GM23338 (cell line): ENCODE data around the gene ASB3. TPM values are rescaled to one million over a fixed set of nuclear protein-coding genes. Genes with fewer than 3 reads are reported as not detected.

Source experiments
- ATAC-seq: fragments of 200-7000 bp; cut with Tn5 transposase; 3 replicates; pipeline ENCODE4 v1.9.1; 2020
- DNase-seq: peaks from one replicate; pipeline ENCODE4 v3.0.0-alpha.2; 2015; ENCODE audit warnings: low spot score
- H2AFZ ChIP-seq: fragments of 200-600 bp; sonication (generic); 2 replicates; pipeline ENCODE4 v1.8.0; 2016; ENCODE audit warnings: antibody characterized with exemption, mild to moderate bottlenecking, moderate library complexity
- H3F3A ChIP-seq: fragments of 200-600 bp; sonication (generic); replicated peaks from 2 replicates; pipeline ENCODE4 v1.8.0; 2017; ENCODE audit warnings: antibody characterized with exemption, mixed run types, low read depth
- H3K27ac ChIP-seq: fragments of 200-600 bp; sonication (generic); 2 replicates; pipeline ENCODE4 v1.6.1; 2016; ENCODE audit warnings: low read depth
- H3K27me3 ChIP-seq: fragments of 200-600 bp; sonication (generic); 2 replicates; pipeline ENCODE4 v1.8.0; 2016; ENCODE audit warnings: mild to moderate bottlenecking, mixed run types, moderate library complexity; ENCODE audit not compliant: insufficient read depth
- H3K36me3 ChIP-seq: fragments of 200-600 bp; sonication (generic); 2 replicates; pipeline ENCODE4 v1.8.0; 2016; ENCODE audit warnings: mild to moderate bottlenecking; ENCODE audit not compliant: insufficient read depth
- H3K4me1 ChIP-seq: fragments of 200-600 bp; sonication (generic); 2 replicates; pipeline ENCODE4 v1.8.0; 2016; ENCODE audit warnings: mild to moderate bottlenecking, moderate library complexity; ENCODE audit not compliant: insufficient read depth
- H3K4me2 ChIP-seq: fragments of 200-600 bp; sonication (generic); 2 replicates; pipeline ENCODE4 v1.7.1; 2017; ENCODE audit warnings: mixed run types
- H3K4me3 ChIP-seq: fragments of 200-600 bp; sonication (generic); 2 replicates; pipeline ENCODE4 v1.6.1; 2016; ENCODE audit warnings: mixed run types
- H3K79me2 ChIP-seq: fragments of 200-600 bp; sonication (generic); replicated peaks from 2 replicates; pipeline ENCODE4 v1.8.0; 2017; ENCODE audit warnings: mild to moderate bottlenecking; ENCODE audit not compliant: insufficient read depth
- H3K9me2 ChIP-seq: fragments of 200-600 bp; sonication (generic); 2 replicates; pipeline ENCODE4 v1.8.0; 2017; ENCODE audit not compliant: insufficient read depth
- H4K20me1 ChIP-seq: fragments of 200-600 bp; sonication (generic); replicated peaks from 2 replicates; pipeline ENCODE4 v1.8.0; 2017; ENCODE audit warnings: mild to moderate bottlenecking; ENCODE audit not compliant: insufficient read depth
- H3K27ac Mint-ChIP-seq: 2 replicates; pipeline ENCODE4 v1.8.0; 2020; ENCODE audit warnings: inconsistent platforms, mild to moderate bottlenecking, moderate library complexity, mixed read lengths
- H3K27me3 Mint-ChIP-seq: 3 replicates; pipeline ENCODE4 v1.8.0; 2022; ENCODE audit warnings: low read depth, mild to moderate bottlenecking, moderate library complexity, mixed read lengths, inconsistent platforms; ENCODE audit not compliant: insufficient read depth, poor library complexity
- H3K36me3 Mint-ChIP-seq: 3 replicates; pipeline ENCODE4 v1.8.0; 2021; ENCODE audit warnings: low read depth, mild to moderate bottlenecking, inconsistent platforms, moderate library complexity, mixed read lengths
- H3K4me1 Mint-ChIP-seq: 3 replicates; pipeline ENCODE4 v1.8.0; 2020; ENCODE audit warnings: mild to moderate bottlenecking, inconsistent platforms, mixed read lengths
- H3K4me3 Mint-ChIP-seq: 3 replicates; pipeline ENCODE4 v1.8.0; 2021; ENCODE audit warnings: moderate library complexity, mild to moderate bottlenecking, inconsistent platforms, mixed read lengths
- H3K9me3 Mint-ChIP-seq: 3 replicates; pipeline ENCODE4 v1.8.0; 2020; ENCODE audit warnings: moderate library complexity, mild to moderate bottlenecking, inconsistent platforms, mixed read lengths
- CREB1 ChIP-seq: fragments of 250-450 bp; sonication (Bioruptor Pico); IDR thresholded peaks from 2 replicates; pipeline ENCODE4 v1.5.0; 2020; ENCODE audit warnings: low read depth, mild to moderate bottlenecking, moderate library complexity
- EZH2 ChIP-seq: fragments of 200-600 bp; sonication (generic); IDR thresholded peaks from one replicate; pipeline ENCODE4 v1.8.0; 2017; ENCODE audit warnings: antibody characterized with exemption, mild to moderate bottlenecking, low read depth; ENCODE audit not compliant: unreplicated experiment
- EZH2phosphoT487 ChIP-seq: fragments of 200-600 bp; sonication (generic); IDR thresholded peaks from one replicate; pipeline ENCODE4 v1.8.1; 2018; ENCODE audit warnings: antibody characterized with exemption; ENCODE audit not compliant: unreplicated experiment
- JUNB ChIP-seq: IDR thresholded peaks from one replicate; pipeline ENCODE4 v1.6.1; 2016; ENCODE audit warnings: antibody characterized with exemption; ENCODE audit not compliant: unreplicated experiment
- NANOG ChIP-seq: IDR thresholded peaks from 2 replicates; pipeline ENCODE4 v1.6.1; 2016; ENCODE audit warnings: antibody characterized with exemption, borderline replicate concordance
- POLR2AphosphoS5 ChIP-seq: IDR thresholded peaks from 2 replicates; pipeline ENCODE4 v1.6.1; 2016; ENCODE audit warnings: antibody characterized with exemption, low read depth
- REST ChIP-seq: IDR thresholded peaks from one replicate; pipeline ENCODE4 v1.6.1; 2018; ENCODE audit warnings: antibody characterized with exemption; ENCODE audit not compliant: unreplicated experiment
- STAT1 ChIP-seq: IDR thresholded peaks from one replicate; pipeline ENCODE4 v1.6.1; 2016; ENCODE audit warnings: antibody characterized with exemption; ENCODE audit not compliant: unreplicated experiment
- ZNF114 ChIP-seq: fragments of 250-450 bp; sonication (Bioruptor Pico); IDR thresholded peaks from 2 replicates; pipeline ENCODE4 v1.5.0; 2020; ENCODE audit warnings: mild to moderate bottlenecking, moderate library complexity
- ZNF331 ChIP-seq: fragments of 250-450 bp; sonication (Bioruptor Pico); IDR thresholded peaks from 2 replicates; pipeline ENCODE4 v1.5.0; 2020; ENCODE audit warnings: low read depth, mild to moderate bottlenecking, moderate library complexity
- ZNF462 ChIP-seq: fragments of 250-450 bp; sonication (Bioruptor Pico); IDR thresholded peaks from 2 replicates; pipeline ENCODE4 v1.5.0; 2020; ENCODE audit warnings: mild to moderate bottlenecking, moderate library complexity
- polyA plus RNA-seq: library from polyadenylated mRNA; unstranded; fragments of >200 nt; fragmentation: Nextera tagmentation; extraction: Ambion mirVana; gene quantifications from 2 replicates; pipeline ENCODE4 v1.2.1, GENCODE V29; 2016
- total RNA-seq: library from RNA; depleted of rRNA; stranded (reverse); fragments of >200 nt; shearing (Covaris generic); gene quantifications from 2 replicates; pipeline ENCODE4 v1.2.3, GENCODE V29; 2014
- TF ChIP-seq, protein P1 (sequence below), 2 experiments: fragments of 200-600 bp in 1 of 2; sonication (generic) in 1 of 2; conservative IDR thresholded peaks; 2 replicates each; pipeline versions ENCODE4 v1.5.1 to v1.6.1; 2016 to 2017; ENCODE audit warnings: antibody characterized with exemption in 2 of 2, low read depth in 2 of 2, mild to moderate bottlenecking in 2 of 2, moderate library complexity in 1 of 2
- TF ChIP-seq, protein P2 (sequence below): IDR thresholded peaks from 2 replicates; pipeline ENCODE4 v1.6.1; 2016; ENCODE audit warnings: antibody characterized with exemption

The ASB3 gene
- total and polyA plus RNA-seq, 2 experiments from 2014 or later = 22.4 to 30.5 TPM

GRCh38 chr2:53802617-53803151 lies 15.9 kb upstream of the ASB3 start:
- no peaks in the 10 kb centered on the region for H3K9me2 ChIP-seq
- DNase-seq (no peak), ATAC-seq (no peak)
- H2AFZ ChIP-seq = no peak overlapping the region
- no peaks in the 10 kb centered on the region for H3K27me3 Mint-ChIP-seq
- no peaks in the 10 kb centered on the region for H3F3A ChIP-seq
- no peaks in the 10 kb centered on the region for H3K79me2 ChIP-seq
- H3K4me3 ChIP-seq = no peak overlapping the region
- H3K27ac ChIP-seq = no peak overlapping the region
- no peaks in the 10 kb centered on the region for H3K4me1 Mint-ChIP-seq
- H3K27me3 ChIP-seq = no peaks in the 10 kb centered on the region
- H3K9me3 Mint-ChIP-seq = no peaks in the 10 kb centered on the region
- no peaks in the 10 kb centered on the region for H4K20me1 ChIP-seq
- no peaks in the 10 kb centered on the region for H3K4me1 ChIP-seq
- H3K27ac Mint-ChIP-seq = no peak overlapping the region
- H3K36me3 ChIP-seq = peaks cover 10% of the 10 kb centered on the region; the same call in 1 of the 2 replicates
- no peak overlapping the region for H3K4me2 ChIP-seq
- peaks cover 16% of the 10 kb centered on the region for H3K36me3 Mint-ChIP-seq
- TF ChIP-seq REST = no peak
- TF ChIP-seq, protein P1, sequence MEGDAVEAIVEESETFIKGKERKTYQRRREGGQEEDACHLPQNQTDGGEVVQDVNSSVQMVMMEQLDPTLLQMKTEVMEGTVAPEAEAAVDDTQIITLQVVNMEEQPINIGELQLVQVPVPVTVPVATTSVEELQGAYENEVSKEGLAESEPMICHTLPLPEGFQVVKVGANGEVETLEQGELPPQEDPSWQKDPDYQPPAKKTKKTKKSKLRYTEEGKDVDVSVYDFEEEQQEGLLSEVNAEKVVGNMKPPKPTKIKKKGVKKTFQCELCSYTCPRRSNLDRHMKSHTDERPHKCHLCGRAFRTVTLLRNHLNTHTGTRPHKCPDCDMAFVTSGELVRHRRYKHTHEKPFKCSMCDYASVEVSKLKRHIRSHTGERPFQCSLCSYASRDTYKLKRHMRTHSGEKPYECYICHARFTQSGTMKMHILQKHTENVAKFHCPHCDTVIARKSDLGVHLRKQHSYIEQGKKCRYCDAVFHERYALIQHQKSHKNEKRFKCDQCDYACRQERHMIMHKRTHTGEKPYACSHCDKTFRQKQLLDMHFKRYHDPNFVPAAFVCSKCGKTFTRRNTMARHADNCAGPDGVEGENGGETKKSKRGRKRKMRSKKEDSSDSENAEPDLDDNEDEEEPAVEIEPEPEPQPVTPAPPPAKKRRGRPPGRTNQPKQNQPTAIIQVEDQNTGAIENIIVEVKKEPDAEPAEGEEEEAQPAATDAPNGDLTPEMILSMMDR (conservative IDR thresholded peaks at IDR 0.05; ENCODE audit: low read depth in 2 of 2) = no peak
- no peak for TF ChIP-seq EZH2
- no peak for TF ChIP-seq NANOG
- TF ChIP-seq ZNF331 (CRISPR knock-in tag) = no peak
- no peak for TF ChIP-seq JUNB
- TF ChIP-seq ZNF114 (CRISPR knock-in tag) = no peak
- no peak for TF ChIP-seq POLR2AphosphoS5
- TF ChIP-seq, protein P2, sequence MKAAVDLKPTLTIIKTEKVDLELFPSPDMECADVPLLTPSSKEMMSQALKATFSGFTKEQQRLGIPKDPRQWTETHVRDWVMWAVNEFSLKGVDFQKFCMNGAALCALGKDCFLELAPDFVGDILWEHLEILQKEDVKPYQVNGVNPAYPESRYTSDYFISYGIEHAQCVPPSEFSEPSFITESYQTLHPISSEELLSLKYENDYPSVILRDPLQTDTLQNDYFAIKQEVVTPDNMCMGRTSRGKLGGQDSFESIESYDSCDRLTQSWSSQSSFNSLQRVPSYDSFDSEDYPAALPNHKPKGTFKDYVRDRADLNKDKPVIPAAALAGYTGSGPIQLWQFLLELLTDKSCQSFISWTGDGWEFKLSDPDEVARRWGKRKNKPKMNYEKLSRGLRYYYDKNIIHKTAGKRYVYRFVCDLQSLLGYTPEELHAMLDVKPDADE = no peak
- TF ChIP-seq CREB1 (CRISPR knock-in tag) = no peak
- no peak for TF ChIP-seq STAT1
- TF ChIP-seq ZNF462 = no peak
- TF ChIP-seq EZH2phosphoT487 = no peak
- H3K4me3 Mint-ChIP-seq = no peak overlapping the region
